Esophagus squamous epithelium (tissue), 5 donors: Measurements from ENCODE around the gene PLA2G2A. TPM values are rescaled to one million over a fixed set of nuclear protein-coding genes. Genes with fewer than 3 reads are reported as not detected.
"Not testable (repeated sequence)": the region's sequence is repeated elsewhere in the genome, so short reads cannot be mapped to it uniquely, and the experiment has no call there.

Source experiments
- DNase-seq: peaks from one replicate; lab custom pipeline; 2025; lab: John Stamatoyannopoulos, UW
- H3K27ac ChIP-seq, 4 donors: fragments of 200-600 bp; sonication (generic); one replicate each; pipeline ENCODE4 v1.5.1; 2016 to 2019; ENCODE audit warnings: mild to moderate bottlenecking in 1 of 4
- H3K27me3 ChIP-seq, 4 donors: fragments of 200-600 bp; sonication (generic); 1 replicate in 3 of 4; 2 replicates in 1 of 4; pipeline versions ENCODE4 v1.5.1 to v1.6.0; 2017 to 2021; ENCODE audit warnings: antibody characterized with exemption in 1 of 4
- H3K36me3 ChIP-seq, 3 donors: fragments of 200-600 bp; sonication (generic); one replicate each; pipeline ENCODE4 v1.5.1; 2016 to 2019
- H3K4me1 ChIP-seq, 3 donors: fragments of 200-600 bp; sonication (generic); one replicate each; pipeline ENCODE4 v1.5.1; 2017 to 2019
- H3K4me3 ChIP-seq, 4 donors: fragments of 200-600 bp; sonication (generic); 1 replicate in 3 of 4; 2 replicates in 1 of 4; pipeline ENCODE4 v1.5.1; 2016 to 2019; ENCODE audit warnings: mild to moderate bottlenecking in 2 of 4, moderate library complexity in 1 of 4
- H3K9me3 ChIP-seq, 3 donors: fragments of 200-600 bp; sonication (generic); one replicate each; pipeline ENCODE4 v1.5.1; 2016 to 2019
- POLR2A ChIP-seq, 4 donors: fragments of 450-650 bp; IDR thresholded peaks; one replicate each; pipeline ENCODE4 v1.6.1; 2017; ENCODE audit warnings: antibody characterized with exemption in 4 of 4, mild to moderate bottlenecking in 4 of 4, moderate library complexity in 3 of 4
- WGBS, 2 donors: methylation state at CpG; one replicate each; pipeline ENCODE4 v1.1.5; 2018; 5-methylcytosine and 5-hydroxymethylcytosine counted together
- intact Hi-C: fragments of 100-400 bp; cut with DNase I; formaldehyde crosslinking; loops from one replicate; pipeline ENCODE4 v1.15.0; 2022
- total RNA-seq, 4 donors: library from RNA; depleted of rRNA; stranded (reverse); fragments of >200 nt; gene quantifications; one replicate each; pipeline ENCODE4 v1.1.0, GENCODE V29; 2016
- TF ChIP-seq, protein P1 (sequence below), 6 experiments: fragments of 450-650 bp in 4 of 6; fragments of 200-600 bp in 2 of 6; sonication (generic) in 2 of 6; IDR thresholded peaks; one replicate each; pipeline ENCODE4 v1.5.1; 2016 to 2019; ENCODE audit warnings: antibody characterized with exemption in 6 of 6, mild to moderate bottlenecking in 4 of 6, moderate library complexity in 4 of 6
- donor health status: DM: yes; HTN: yes; CAD: no.

The PLA2G2A gene
- total RNA-seq, 4 donors from 2014 or later, result 17.8 to 150 (median 29.7) TPM

DNA sequence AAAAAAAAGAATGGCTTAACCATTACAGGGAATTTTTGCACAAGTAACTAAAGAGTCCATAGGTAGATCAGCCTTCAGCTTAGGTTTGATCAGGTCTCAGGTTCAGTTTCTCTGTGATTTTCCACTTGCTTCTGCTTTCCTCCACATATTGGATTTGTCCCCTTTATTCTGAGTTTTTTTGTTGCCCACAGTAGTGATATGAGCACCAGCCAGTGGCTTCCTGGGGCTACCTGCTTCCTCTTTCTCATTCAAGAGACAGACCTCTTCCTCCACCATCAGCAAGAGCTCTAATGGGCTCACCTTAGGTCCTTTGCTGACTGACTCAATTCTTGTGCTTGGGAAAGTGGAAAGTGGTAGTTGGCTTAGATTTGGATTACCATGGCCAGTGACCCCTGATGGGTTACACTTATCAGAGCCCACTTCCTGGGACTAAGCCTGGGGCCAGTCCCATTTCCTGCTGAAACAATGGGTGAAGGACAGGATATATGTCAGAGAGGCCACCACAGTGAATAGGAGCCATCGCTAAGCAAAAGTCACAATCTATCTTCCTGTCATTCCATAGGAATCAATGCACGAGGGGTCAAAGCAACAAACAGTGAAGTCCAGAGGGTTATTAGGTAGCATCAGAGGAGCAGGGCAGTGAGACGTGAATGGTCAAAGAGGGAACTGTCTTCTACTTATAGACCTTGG, 43.2 kb downstream of the PLA2G2A start:
- Histone ChIP-seq H3K27ac (no peak overlapping the region), H3K36me3 (no peaks in the 10 kb centered on the region), H3K9me3 (peaks cover 0 to 15% (median 12%) of the 10 kb centered on the region in 3 donors), H3K4me1 (no peaks in the 10 kb centered on the region), H3K27me3 (no peaks in the 10 kb centered on the region), H3K4me3 (no peak overlapping the region)
- intact Hi-C loops, result no loop called here
- no peak for DNase-seq
- 60 to 62% methylated on average over 3 of the region's 3 CpGs for WGBS, 2 donors
- TF ChIP-seq, protein P1, sequence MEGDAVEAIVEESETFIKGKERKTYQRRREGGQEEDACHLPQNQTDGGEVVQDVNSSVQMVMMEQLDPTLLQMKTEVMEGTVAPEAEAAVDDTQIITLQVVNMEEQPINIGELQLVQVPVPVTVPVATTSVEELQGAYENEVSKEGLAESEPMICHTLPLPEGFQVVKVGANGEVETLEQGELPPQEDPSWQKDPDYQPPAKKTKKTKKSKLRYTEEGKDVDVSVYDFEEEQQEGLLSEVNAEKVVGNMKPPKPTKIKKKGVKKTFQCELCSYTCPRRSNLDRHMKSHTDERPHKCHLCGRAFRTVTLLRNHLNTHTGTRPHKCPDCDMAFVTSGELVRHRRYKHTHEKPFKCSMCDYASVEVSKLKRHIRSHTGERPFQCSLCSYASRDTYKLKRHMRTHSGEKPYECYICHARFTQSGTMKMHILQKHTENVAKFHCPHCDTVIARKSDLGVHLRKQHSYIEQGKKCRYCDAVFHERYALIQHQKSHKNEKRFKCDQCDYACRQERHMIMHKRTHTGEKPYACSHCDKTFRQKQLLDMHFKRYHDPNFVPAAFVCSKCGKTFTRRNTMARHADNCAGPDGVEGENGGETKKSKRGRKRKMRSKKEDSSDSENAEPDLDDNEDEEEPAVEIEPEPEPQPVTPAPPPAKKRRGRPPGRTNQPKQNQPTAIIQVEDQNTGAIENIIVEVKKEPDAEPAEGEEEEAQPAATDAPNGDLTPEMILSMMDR (IDR thresholded peaks at IDR 0.05), result no peak
- TF ChIP-seq POLR2A (IDR thresholded peaks at IDR 0.05), result no peak

GRCh38 chr1:19934336-19934735, 45.1 kb downstream of the PLA2G2A start:
- TF ChIP-seq, protein P1 (IDR thresholded peaks at IDR 0.05), result no peak
- no peak for TF ChIP-seq POLR2A (IDR thresholded peaks at IDR 0.05)
- no peak overlapping the region for H3K4me3 ChIP-seq
- H3K9me3 ChIP-seq, result peaks cover 0 to 23% (median 14%) of the 10 kb centered on the region in 3 donors
- intact Hi-C loops, result no loop called here
- no peaks in the 10 kb centered on the region for H3K36me3 ChIP-seq
- H3K27me3 ChIP-seq, result no peaks in the 10 kb centered on the region
- no peak for DNase-seq
- 87 to 91% methylated on average over 7 of the region's 7 CpGs for WGBS, 2 donors
- H3K4me1 ChIP-seq, result no peaks in the 10 kb centered on the region
- no peak overlapping the region for H3K27ac ChIP-seq

- Histone ChIP-seq H3K36me3 (no peaks in the 10 kb centered on the region), H3K9me3 (peaks cover 0 to 23% (median 14%) of the 10 kb centered on the region in 3 donors), H3K27ac (no peak overlapping the region), H3K27me3 (no peaks in the 10 kb centered on the region), H3K4me1 (no peaks in the 10 kb centered on the region), H3K4me3 (no peak overlapping the region)
- no peak for DNase-seq
- TF ChIP-seq, protein P1 (IDR thresholded peaks at IDR 0.05), result no peak
- no peak for TF ChIP-seq POLR2A (IDR thresholded peaks at IDR 0.05)
- intact Hi-C loops, result no loop called here
- WGBS, 2 donors, result 0 to 50% methylated on average over 1 of the region's 1 CpG
Observed at GRCh38 chr1:19932866-19933265, 46.6 kb downstream of the PLA2G2A start.

- H3K27me3 ChIP-seq, result peaks cover 0 to 18% (median 0%) of the 10 kb centered on the region in 4 donors
- peaks cover 0 to 17% (median 9%) of the 10 kb centered on the region in 3 donors for H3K9me3 ChIP-seq
- WGBS, 2 donors, result 67 to 69% methylated on average over 3 of the region's 3 CpGs
- H3K27ac ChIP-seq, H3K4me3 ChIP-seq, intact Hi-C loops, DNase-seq, H3K36me3 ChIP-seq, H3K4me1 ChIP-seq: not testable (repeated sequence)
Observed at GRCh38 chr1:19927130-19927421, 52.3 kb downstream of the PLA2G2A start.

GRCh38 chr1:19926296-19927129, 52.9 kb downstream of the PLA2G2A start:
- peaks cover 0 to 11% (median 5%) of the 10 kb centered on the region in 3 donors for H3K9me3 ChIP-seq
- WGBS, 2 donors, result 65 to 76% methylated on average over 6 to 8 of the region's 8 CpGs
- no peak for DNase-seq
- TF ChIP-seq, protein P1 (IDR thresholded peaks at IDR 0.05), result no peak
- no peak for TF ChIP-seq POLR2A (IDR thresholded peaks at IDR 0.05)
- no peaks in the 10 kb centered on the region for H3K36me3 ChIP-seq
- peaks cover 0 to 18% (median 0%) of the 10 kb centered on the region in 4 donors for H3K27me3 ChIP-seq
- H3K27ac ChIP-seq, result no peak overlapping the region
- H3K4me3 ChIP-seq, result no peak overlapping the region
- H3K4me1 ChIP-seq, result peaks cover 0 to 9% (median 0%) of the 10 kb centered on the region in 3 donors
- intact Hi-C loops, result no loop called here

Other genes with a start within 250 kb of the PLA2G2A start
- 10 to 100 TPM; 13.0 to 28.8 (median 21.2) TPM for gene TMCO4, start 179.7 kb downstream of the PLA2G2A start, total RNA-seq
- not detected for gene RNF186, start 164.3 kb downstream of the PLA2G2A start, total RNA-seq
- 1 to 10 TPM; 1.9 to 5.0 (median 3.2) TPM for gene OTUD3, start 97.2 kb downstream of the PLA2G2A start, total RNA-seq
- not detected for gene PLA2G2E, start 56.0 kb downstream of the PLA2G2A start, total RNA-seq
- 1 to 10 TPM in 2 of 4 donors, under 1 TPM in 1, not detected in 1; 0.97 to 6.7 (median 2.3) TPM for gene PLA2G5, start 90.6 kb upstream of the PLA2G2A start, total RNA-seq
- gene PLA2G2D, start 139.9 kb upstream of the PLA2G2A start, total RNA-seq, result under 1 TPM in 1 of 4 donors, not detected in 3; 0.19 TPM
- under 1 TPM in 1 of 4 donors, not detected in 3; 0.48 TPM for gene PLA2G2F, start 159.7 kb upstream of the PLA2G2A start, total RNA-seq
- gene UBXN10, start 206.5 kb upstream of the PLA2G2A start, total RNA-seq, result 1 to 10 TPM in 2 of 4 donors, under 1 TPM in 2; 0.11 to 5.5 (median 0.81) TPM
- under 1 TPM in 2 of 4 donors, not detected in 2; 0.04 to 0.19 TPM for gene PLA2G2C, start 206.9 kb upstream of the PLA2G2A start, total RNA-seq